ENCODE data around the gene PDIA4.

PDIA4 gene

DNA sequence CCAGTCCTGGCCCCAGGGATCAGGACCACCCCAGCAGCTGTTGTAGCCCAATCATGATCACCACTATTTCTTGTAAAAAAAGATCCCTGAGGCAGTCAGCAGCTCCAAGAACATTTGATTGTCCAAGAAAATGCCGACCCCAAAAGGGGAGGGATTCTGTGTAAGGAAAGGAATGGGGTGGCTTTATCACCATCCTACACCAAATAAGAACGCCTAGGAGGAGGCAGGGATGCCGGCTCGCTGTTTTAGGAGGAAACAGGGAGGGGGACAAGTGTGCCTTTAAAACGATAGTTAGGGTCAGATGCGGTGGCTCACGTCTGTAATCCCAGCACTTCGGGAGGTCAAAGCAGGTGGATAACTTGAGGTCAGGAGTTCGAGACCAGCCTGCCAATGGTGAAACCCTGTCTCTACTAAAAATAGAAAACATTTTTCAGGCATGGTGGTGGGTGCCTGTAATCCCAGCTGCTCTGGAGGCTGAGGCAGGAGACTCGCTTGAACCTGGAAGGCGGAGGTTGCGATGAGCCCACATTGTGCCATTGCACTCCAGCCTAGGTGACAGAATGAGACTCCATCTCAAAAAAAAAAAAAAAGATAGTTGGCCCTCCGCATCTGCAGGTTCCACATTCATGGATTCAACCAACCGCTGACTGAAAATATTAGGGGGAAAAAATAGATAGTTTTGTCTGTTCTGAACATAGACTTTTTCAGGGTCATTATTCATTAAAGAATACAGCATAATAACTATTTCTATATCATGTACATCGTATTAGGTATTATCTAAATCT is 63.6 kb downstream of the PDIA4 start:
- DNase-seq = no peak

DNA sequence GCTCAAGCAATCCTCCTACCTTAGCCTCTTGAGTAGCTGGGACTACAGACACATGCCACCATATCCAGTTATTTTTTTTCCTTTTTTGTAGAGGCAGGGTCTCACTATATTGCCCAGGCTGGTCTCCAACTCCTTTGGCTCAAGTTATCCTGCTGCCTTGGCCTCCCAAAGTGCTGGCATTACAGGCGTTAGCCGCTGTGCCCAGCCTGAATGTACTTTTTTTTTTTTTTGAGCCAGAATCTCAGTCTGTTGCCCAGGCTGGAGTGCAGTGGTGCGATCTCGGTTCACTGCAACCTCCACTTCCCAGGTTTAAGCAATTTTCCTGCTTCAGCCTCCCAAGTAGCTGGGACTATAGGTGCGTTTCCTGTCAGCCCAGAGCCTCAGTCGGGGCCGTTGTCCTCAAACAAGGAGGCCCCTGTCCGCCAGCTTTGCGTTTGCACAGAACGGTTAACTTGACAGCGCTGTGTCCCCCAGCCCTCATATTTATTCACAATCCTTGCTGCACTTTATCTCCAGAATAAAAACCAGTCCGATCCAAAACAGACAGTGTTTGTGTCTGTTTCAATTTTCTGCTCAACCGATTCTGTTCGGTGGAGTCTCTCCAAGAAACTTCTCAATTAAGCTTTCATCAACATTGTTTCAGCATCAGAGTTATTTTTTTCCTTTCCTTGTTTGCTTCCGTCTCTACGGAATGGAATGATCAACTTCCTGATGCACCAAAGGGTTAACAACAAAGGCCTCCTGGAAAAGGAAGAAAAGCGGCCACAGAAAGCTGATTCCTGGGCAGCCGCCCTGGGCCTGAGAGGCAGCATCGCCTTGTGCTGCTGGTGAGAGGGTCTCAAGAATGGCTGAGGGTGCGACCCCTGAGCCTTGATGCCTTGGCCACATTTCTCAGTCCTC is 64.5 kb downstream of the PDIA4 start:
- DNase-seq = no peak

DNA sequence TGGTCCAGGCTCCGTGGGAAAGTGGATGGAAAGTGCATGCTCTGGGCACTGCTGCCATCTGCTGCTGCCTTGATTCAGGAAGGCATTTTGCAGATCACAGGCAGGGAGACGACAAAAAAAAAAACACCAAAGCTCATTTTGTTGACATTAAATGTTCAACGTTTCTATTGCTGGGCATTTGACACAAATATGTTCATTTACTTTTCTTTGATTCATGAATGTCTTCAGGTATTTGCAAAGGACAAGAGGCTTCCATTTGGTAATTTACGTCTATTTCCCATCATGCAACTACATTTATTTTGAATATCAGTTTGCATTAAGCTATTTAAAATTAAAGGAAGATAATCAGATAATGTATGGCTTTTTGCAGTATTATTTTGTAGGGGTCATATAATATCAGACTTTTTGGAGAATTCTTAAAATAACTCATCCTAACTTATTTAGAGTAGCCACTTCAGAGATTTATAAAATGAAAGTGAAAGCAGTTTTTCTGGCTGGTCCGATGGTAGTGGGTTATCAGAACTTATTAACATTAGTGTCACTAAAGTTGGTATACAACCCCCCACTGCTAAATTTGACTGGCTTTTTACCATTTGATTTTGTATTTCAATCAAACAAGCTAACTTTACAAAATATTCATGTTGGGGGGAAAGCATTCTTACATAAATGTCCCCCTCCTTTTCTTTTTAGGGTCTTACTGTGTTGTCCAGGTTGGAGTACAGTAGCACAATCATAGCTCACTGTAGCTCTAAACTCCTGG is 65.3 kb downstream of the PDIA4 start:
- DNase-seq = no peak

DNA sequence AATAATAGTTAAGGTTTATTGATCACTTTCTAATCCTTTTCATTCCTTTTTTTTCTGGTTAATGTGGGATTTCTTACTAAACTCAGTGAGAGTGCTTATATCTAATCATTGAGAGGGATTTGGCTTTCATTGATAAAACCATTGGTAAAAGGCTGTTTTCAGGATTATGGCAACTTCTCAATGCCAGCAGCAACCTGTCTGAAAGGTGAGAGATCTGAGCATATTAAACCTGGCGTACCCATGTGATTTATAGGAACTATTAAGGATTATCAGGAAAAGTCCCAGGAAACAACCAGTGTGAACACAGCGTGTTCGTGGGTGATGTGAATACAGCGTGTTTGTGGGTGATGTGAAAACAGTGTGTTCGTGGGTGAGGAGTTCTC is 65.9 kb downstream of the PDIA4 start:
- DNase-seq = no peak

DNA sequence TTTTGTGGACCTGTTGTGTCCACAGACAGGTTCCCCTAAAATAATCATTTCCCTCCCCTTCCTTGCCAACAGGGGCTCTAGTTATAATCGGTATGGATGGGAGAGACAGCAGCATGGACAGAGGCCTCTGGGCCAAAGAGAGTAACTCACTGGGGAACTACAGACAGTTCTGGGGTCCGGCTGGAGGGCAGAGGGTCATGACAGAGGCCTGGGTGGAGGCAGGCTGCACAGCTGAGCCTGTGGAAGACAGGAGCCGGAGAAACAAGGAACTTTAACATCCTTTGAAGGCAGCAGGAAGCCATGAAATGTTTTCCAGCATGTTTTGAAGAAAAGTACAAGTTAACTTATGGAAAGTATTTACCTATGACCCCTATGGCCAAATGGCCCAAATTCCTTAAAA is 68.6 kb downstream of the PDIA4 start:
- no peak for DNase-seq

DNA sequence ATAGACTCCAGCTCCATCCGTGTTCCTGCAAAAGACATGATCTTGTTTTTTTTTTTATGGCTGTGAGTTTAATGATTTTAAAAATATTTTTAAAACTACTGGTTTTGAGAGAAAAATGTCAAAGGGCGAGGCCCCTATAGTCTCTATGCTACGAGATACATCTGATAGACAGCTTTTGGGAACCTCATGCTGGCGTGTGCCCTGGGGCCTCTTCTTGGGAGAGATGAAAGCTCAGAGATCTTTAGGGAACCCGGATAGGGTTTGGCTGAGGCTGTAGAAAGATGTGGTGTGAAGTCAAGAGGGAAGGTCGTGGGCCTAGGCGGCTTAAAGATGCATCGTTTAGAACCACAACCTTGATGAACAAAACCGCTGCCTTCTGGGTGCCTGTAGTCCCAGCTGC is 70.2 kb downstream of the PDIA4 start:
- DNase-seq = no peak

DNA sequence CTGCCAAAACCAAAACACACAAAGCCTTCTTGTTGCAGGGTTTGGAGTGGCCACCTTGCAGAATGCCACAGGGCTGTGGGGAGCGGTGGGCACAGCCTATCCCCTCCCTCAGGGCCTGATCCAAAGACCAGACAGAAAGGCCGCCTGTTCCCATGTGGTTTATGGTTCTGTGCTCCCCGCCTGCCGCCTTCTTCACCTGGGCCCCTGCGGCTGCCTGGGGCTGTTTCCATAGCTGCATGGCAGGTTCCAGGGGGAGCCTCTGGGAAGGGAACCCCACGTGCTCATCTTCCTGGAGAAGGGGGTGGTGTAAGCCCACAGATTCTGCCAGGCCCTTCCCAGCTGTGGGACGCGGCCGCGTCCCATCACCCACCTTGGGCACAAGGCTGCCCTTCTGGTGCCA is 73.5 kb downstream of the PDIA4 start:
- no peak for DNase-seq

DNA sequence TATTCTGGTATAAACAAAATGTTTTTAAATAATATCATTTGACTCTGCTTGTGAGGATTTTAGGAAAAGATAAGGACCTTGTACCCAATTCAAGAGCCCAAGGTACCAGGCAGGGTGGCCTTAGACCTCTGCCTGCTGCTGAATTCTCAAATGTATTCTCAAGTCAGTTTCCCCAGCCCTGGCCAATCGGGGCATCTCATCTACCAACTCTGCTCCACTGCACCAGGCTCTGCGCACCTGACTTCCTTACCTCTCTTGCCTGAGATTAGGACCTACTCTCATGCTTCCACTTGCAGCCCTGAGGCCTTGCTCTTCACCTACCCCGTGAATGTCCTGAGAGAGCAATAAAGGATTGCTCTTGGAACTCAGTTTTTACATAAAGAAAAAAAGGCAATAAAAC is 74.6 kb downstream of the PDIA4 start:
- DNase-seq = no peak
